Liver (tissue), 3 donors: ENCODE results near the gene RPS6KA3.

Source experiments
- GABPA ChIP-seq, 2 donors: IDR thresholded peaks in 1 of 2; conservative IDR thresholded peaks in 1 of 2; 2 replicates each; pipeline ENCODE4 v1.6.1; 2016; ENCODE audit warnings: antibody characterized with exemption in 2 of 2, mild to moderate bottlenecking in 1 of 2, moderate library complexity in 1 of 2
- HNF4A ChIP-seq, 2 donors: conservative IDR thresholded peaks; 2 replicates each; pipeline ENCODE4 v1.6.1; 2016; ENCODE audit warnings: antibody characterized with exemption in 2 of 2, mild to moderate bottlenecking in 2 of 2
- JUND ChIP-seq, 2 donors: IDR thresholded peaks; 2 replicates each; pipeline ENCODE4 v1.6.1; 2016; ENCODE audit warnings: antibody characterized with exemption in 2 of 2
- REST ChIP-seq: IDR thresholded peaks from 2 replicates; pipeline ENCODE4 v1.6.1; 2016; ENCODE audit warnings: antibody characterized with exemption, mild to moderate bottlenecking
- TAF1 ChIP-seq: conservative IDR thresholded peaks from 2 replicates; pipeline ENCODE4 v1.6.1; 2016; ENCODE audit warnings: antibody characterized with exemption, mild to moderate bottlenecking
- YY1 ChIP-seq: IDR thresholded peaks from 2 replicates; pipeline ENCODE4 v1.6.1; 2016; ENCODE audit warnings: antibody characterized with exemption, mild to moderate bottlenecking
- TF ChIP-seq, protein P1 (sequence below): fragments of 150-350 bp; IDR thresholded peaks from 2 replicates; pipeline ENCODE4 v1.5.1; 2017; ENCODE audit warnings: improper control_type of control experiment, low read depth, low read length; ENCODE audit not compliant: missing input control
- donor health status: healthy.
- donor health status: healthy.

DNA sequence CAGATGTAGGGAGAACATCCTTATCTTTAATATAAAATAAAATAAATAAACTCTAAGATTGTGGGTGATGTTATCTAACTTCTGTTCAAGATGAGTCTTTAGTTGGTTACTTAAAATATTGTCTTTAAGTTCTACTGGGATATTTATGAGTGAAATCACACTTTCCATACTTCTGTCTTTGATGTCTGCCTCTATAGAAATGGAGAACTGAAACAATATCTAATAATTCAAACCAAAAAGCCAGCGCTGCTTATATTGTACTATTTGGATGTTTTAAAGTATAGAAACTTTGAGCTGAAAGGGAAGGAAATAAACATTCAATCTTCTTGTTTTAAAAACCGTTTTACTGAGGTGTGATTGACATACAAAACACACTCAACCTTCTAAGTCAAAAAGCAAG, 44.8 kb upstream of the RPS6KA3 start:
- TF ChIP-seq, protein P1, sequence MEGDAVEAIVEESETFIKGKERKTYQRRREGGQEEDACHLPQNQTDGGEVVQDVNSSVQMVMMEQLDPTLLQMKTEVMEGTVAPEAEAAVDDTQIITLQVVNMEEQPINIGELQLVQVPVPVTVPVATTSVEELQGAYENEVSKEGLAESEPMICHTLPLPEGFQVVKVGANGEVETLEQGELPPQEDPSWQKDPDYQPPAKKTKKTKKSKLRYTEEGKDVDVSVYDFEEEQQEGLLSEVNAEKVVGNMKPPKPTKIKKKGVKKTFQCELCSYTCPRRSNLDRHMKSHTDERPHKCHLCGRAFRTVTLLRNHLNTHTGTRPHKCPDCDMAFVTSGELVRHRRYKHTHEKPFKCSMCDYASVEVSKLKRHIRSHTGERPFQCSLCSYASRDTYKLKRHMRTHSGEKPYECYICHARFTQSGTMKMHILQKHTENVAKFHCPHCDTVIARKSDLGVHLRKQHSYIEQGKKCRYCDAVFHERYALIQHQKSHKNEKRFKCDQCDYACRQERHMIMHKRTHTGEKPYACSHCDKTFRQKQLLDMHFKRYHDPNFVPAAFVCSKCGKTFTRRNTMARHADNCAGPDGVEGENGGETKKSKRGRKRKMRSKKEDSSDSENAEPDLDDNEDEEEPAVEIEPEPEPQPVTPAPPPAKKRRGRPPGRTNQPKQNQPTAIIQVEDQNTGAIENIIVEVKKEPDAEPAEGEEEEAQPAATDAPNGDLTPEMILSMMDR, result no peak
- no peak for TF ChIP-seq REST
- TF ChIP-seq GABPA (IDR thresholded peaks at IDR 0.05 in 1 of 2, conservative IDR thresholded peaks at IDR 0.05 in 1 of 2), result no peak
- no peak for TF ChIP-seq TAF1
- TF ChIP-seq YY1, result no peak
- TF ChIP-seq HNF4A (conservative IDR thresholded peaks at IDR 0.05), result no peak
- TF ChIP-seq JUND (IDR thresholded peaks at IDR 0.05), result no peak
